Ramos (cell line): Measurements from ENCODE around the gene CHTOP.

Source experiments
- in situ Hi-C: fragments of 300-500 bp; cut with MboI; formaldehyde crosslinking; loops from one replicate; pipeline ENCODE4 v1.14.3; 2022; ENCODE audit warnings: low sequenced_read_pairs; ENCODE audit not compliant: unreplicated experiment

Gene CHTOP

GRCh38 chr1:153682730-153683129, 48.9 kb downstream of the CHTOP start:
- in situ Hi-C loops = no loop called here

- in situ Hi-C loops = no loop called here
Observed at GRCh38 chr1:153683854-153684253, 50.0 kb downstream of the CHTOP start.

- in situ Hi-C loops = loop anchor here (5.0 kb wide), 1 partner anchor 57 kb away; no protein-coding TSS in a partner anchor
Observed at GRCh38 chr1:153684892-153685291, 51.0 kb downstream of the CHTOP start.

- in situ Hi-C loops = loop anchor here (5.0 kb wide), 1 partner anchor 57 kb away; no protein-coding TSS in a partner anchor
Observed at GRCh38 chr1:153685544-153686340, 51.9 kb downstream of the CHTOP start.

GRCh38 chr1:153687346-153688125, 53.7 kb downstream of the CHTOP start:
- in situ Hi-C loops = loop anchor here (5.0 kb wide), 1 partner anchor 55 kb away; no protein-coding TSS in a partner anchor

GRCh38 chr1:153688276-153688675, 54.4 kb downstream of the CHTOP start:
- in situ Hi-C loops = loop anchor here (5.0 kb wide), 1 partner anchor 54 kb away; no protein-coding TSS in a partner anchor

- in situ Hi-C loops = loop anchor here (5.0 kb wide), 1 partner anchor 53 kb away; no protein-coding TSS in a partner anchor
Observed at GRCh38 chr1:153688736-153689328, 55.0 kb downstream of the CHTOP start.

- in situ Hi-C loops = no loop called here
Observed at GRCh38 chr1:153693466-153693865, 59.6 kb downstream of the CHTOP start.
